ENCODE results near the gene SLC6A16.
A peak's percentile ranks its signal among the peaks of the same experiment; 100 is the strongest.
"Not testable (repeated sequence)": the region's sequence is repeated elsewhere in the genome, so short reads cannot be mapped to it uniquely, and the experiment has no call there.

Gene SLC6A16

GRCh38 chr19:49301866-49302252, 23.1 kb downstream of the SLC6A16 start:
- no peak for DNase-seq (ENCODE audit: low read depth)
- no peak for TF ChIP-seq CTCF (IDR thresholded peaks at IDR 0.05; ENCODE audit: control insufficient read depth, extremely low read depth, insufficient read depth)
- no peak overlapping the region for H3K4me3 ChIP-seq (ENCODE audit: low read depth, low read length)

- TF ChIP-seq CTCF (IDR thresholded peaks at IDR 0.05; ENCODE audit: control insufficient read depth, extremely low read depth, insufficient read depth): peak; percentile 73
- no peak overlapping the region for H3K4me3 ChIP-seq (ENCODE audit: low read depth, low read length)
- no peak for DNase-seq (ENCODE audit: low read depth)
Measured at GRCh38 chr19:49301165-49301865, 23.7 kb downstream of the SLC6A16 start.

DNA sequence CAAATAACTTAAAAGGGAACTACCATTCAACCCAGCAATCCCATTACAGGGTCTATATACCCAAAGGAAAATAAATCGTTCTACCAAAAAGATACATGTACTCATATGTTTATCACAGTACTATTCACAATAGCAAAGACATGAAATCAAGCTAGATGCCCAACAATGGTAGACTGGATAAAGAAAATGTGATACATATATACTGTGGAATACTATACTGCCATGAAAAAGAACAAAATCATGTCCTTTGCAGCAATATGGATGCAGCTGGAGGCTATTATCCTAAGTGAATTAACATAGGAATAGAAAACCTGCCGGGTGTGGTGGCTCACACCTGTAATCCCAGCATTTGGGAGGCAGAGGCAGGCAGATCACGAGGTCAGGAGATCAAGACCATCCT, 26.3 kb downstream of the SLC6A16 start:
- DNase-seq (ENCODE audit: low read depth); H3K4me3 ChIP-seq (ENCODE audit: low read depth, low read length): not testable (repeated sequence)

DNA sequence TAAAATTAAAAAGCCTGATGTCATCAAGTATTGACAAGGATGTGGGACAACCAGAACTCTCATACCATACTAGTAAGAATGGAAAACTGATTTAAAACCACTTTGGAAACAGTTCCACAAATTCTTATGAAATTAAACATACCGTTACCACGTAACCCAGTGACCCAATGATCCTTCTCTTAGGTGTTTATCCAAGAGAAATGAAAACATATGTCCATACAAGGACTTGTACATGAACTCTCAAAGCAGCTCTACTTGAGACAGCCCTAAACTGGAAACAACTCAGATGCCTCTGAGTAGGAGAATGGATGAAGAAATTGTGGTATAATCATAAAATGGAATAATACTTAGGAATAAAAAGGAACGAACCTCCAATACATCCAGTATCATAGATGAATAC, 27.6 kb downstream of the SLC6A16 start:
- H3K4me3 ChIP-seq (ENCODE audit: low read depth, low read length): no peak overlapping the region
- no peak for TF ChIP-seq CTCF (IDR thresholded peaks at IDR 0.05; ENCODE audit: control insufficient read depth, extremely low read depth, insufficient read depth)
- no peak for DNase-seq (ENCODE audit: low read depth)

GRCh38 chr19:49295208-49295880, 29.6 kb downstream of the SLC6A16 start:
- TF ChIP-seq CTCF (IDR thresholded peaks at IDR 0.05; ENCODE audit: control insufficient read depth, extremely low read depth, insufficient read depth): no peak
- no peak overlapping the region for H3K4me3 ChIP-seq (ENCODE audit: low read depth, low read length)
- DNase-seq (ENCODE audit: low read depth): no peak

DNA sequence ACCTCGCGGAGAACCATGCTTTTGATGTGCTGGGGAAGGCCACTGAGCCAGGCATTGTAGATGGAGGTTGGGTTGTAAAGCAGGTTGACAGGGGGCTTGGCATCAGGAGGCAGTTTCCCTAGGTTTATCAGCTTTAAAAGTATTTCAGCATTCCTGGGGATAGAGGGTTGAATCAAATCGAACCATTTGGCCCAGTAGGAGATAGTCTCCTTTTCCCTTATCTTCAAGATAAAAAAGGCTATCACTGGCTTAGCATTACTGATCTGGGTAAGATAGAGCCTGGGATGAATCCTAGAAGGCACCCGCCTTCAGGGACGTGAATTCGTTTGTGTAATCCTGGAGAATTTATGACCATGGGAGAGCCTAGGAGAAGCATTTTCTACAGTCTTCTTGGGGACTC, 30.6 kb downstream of the SLC6A16 start:
- no peak for DNase-seq (ENCODE audit: low read depth)
- TF ChIP-seq CTCF (IDR thresholded peaks at IDR 0.05; ENCODE audit: control insufficient read depth, extremely low read depth, insufficient read depth): no peak
- no peak overlapping the region for H3K4me3 ChIP-seq (ENCODE audit: low read depth, low read length)

DNA sequence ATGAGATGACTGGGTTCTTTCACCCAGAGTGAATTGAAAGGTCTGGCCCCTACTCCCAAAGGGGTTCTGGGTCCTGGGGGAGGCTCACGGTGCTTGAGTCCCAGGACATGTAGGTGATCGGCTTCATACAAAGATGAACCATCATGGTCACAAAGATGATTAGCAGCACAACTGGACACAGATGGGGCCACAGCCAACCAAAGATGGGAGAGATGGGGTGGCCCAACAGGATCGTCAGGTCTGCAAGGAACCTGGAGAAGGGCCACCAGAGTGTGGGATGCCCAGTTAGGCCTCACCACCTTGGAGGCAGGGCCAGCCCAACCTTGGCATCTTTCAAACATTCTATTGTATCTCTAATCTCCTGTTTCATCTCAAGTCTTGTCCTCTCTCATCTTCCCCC, 34.5 kb downstream of the SLC6A16 start:
- DNase-seq (ENCODE audit: low read depth): no peak
- no peak overlapping the region for H3K4me3 ChIP-seq (ENCODE audit: low read depth, low read length)
- TF ChIP-seq CTCF (IDR thresholded peaks at IDR 0.05; ENCODE audit: control insufficient read depth, extremely low read depth, insufficient read depth): no peak

- DNase-seq (ENCODE audit: low read depth); H3K4me3 ChIP-seq (ENCODE audit: low read depth, low read length): not testable (repeated sequence)
Measured at GRCh38 chr19:49289286-49289685, 35.7 kb downstream of the SLC6A16 start.

GRCh38 chr19:49288205-49288604, 36.8 kb downstream of the SLC6A16 start:
- H3K4me3 ChIP-seq (ENCODE audit: low read depth, low read length); DNase-seq (ENCODE audit: low read depth): not testable (repeated sequence)

Measured in LNCaP clone FGC (cell line).